Islet of Langerhans (tissue), 1 donor: ENCODE data around the gene EDARADD.

Experiments
- FAIRE-seq: peaks from one replicate; lab custom pipeline; 2011; peaks lifted over from hg19 to GRCh38; lab: Jason Lieb, UNC

Gene EDARADD

GRCh38 chr1:236394879-236395229, 768 bp downstream of the EDARADD start:
- FAIRE-seq, result no peak

DNA sequence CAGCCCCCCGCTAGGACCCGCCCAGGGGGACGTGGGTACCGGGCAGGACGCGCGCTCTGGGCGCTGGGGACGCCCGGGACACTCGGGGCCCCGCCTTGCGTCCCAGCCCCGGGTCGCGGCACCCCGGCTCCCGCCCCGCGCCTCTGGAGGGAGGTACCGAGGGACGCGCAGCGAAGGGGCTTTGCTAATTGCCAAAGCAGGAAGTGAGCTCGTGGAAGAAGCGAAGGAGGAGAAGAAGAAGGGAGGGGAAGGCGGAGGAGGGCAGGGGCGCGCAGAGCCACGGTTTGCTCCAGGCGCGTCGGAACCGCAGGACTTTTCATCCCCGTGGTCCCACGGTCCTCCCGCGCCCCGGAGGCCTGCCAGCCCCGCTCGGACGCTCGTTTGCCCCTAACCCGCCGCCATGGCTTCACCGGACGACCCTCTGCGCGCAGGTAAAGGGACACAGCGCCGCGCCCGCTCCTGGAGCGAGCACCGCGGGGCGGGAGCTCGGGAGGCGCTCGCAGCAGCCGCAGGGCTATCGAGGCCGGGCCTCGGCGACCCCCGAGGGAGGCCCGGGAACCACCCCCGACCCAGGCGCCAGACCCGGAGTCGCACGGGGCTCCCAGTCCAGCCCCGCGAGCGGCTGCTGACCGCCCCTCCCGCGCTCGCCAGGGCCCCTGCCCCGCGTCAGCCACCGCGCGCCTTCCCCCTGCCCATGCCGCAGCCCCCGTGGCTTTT, 1.3 kb downstream of the EDARADD start:
- FAIRE-seq, result no peak

- FAIRE-seq, result no peak
These were observed 2.0 kb downstream of the EDARADD start for GRCh38 chr1:236395947-236396664.

DNA sequence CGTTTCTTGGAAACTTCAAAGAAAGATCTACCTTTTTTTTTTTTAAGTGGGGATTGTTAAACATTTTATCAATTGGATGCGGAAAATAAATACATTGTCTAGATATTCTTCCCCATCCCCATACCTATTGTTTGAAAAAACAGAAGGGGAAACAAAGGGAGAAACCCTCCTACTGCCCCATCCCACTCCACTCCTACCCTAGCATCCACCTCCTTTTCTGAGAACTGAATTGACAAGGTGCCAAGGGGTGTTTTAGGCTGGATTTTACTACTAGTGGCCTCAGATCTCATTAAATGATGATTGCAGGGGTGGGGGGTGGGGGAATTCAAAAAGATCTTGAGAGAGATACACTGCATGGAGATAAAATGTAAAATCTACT, 2.6 kb downstream of the EDARADD start:
- no peak for FAIRE-seq

DNA sequence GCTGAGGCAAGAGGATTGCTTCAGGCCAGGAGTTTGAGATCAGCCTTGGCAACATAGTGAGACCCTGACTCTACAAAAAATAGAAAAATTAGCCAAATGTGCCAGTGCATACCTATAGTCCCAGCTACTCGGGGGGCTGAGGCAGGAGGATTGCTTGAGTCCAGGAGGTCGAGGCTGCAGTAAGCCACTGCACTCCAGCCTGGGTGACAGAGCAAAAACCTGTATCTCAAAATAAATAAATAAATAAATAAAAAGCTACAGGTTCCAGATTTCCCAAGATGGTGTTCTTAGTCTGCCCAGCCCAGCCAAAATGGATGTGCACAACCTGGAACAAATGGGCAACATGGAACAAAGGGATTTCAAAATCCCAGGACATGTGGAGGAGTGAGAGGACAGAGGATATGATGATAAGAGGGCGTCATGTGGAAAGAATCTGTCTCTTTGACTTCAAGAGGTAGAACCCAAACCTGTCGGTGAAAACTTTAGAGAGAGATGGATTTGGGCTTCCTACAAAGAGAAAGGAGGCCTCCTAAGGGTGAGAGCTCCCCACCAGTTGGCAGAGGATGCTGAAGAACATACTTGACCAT, 3.2 kb downstream of the EDARADD start:
- no peak for FAIRE-seq

- FAIRE-seq, result no peak
These were observed 4.5 kb downstream of the EDARADD start for GRCh38 chr1:236398538-236398937.

DNA sequence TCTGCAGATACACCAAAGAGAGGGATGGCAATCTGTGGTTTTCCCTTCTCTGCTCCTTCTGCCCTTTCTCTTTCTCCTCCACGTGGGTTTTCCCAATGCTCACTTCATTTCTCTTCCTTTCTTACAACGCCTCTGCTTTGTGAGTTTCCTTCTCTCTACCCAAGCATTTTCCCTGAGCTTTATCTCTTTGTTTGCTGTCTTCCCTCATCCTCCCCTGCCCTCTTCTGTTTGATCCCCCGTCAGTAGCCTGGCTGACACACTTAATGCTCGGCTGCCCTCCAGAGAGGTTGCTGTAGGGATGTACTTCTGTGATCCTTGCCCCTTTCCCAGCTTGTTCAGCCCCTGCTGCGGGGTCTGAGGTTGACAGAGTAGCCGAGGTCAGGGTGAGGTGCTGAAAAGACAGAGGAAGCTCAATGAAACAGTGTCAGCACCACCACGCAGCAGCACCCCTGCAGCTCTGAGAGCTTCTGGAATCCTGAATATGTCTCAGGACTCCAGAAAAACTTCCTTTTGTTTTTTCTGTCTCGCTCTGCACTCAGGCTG, 6.0 kb downstream of the EDARADD start:
- no peak for FAIRE-seq

- FAIRE-seq, result no peak
These were observed 7.6 kb downstream of the EDARADD start for GRCh38 chr1:236401698-236402097.

DNA sequence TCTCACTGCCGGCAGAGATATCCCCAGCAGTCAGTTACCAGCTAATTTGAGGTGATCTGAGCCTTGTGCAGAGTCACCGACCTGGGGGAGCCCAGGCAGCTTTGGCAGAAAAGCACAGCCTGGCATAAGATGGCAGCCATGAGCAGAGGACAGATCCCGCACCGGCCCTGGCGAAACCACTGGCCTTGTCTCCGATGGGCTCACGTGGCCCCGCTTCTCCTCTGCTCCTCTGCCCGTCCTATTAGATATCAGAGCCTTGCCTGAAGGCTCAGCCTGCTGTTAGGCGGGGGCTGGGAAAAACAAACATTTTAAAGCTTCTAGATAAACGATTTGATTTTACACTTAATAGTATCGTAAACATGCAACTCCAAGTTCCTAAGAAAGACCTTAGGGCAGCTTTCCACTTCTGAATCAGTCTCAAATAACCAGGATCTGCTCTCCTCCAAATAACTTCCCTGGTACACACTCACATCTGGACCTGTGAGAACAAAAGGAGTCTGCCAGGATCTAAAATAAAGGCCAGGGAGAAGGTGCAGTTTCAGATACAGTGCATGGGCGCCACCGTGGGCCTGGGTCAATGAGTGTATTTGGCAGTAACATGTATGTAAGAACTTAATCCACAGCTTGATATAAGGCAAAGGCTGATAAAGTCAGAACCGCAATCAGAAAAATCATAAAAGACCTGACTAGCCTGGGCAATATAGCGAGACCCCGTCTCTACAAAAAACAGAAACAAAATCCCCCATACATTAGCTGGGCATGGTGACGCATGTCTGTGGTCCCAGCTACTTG, 10.0 kb downstream of the EDARADD start:
- FAIRE-seq, result no peak

DNA sequence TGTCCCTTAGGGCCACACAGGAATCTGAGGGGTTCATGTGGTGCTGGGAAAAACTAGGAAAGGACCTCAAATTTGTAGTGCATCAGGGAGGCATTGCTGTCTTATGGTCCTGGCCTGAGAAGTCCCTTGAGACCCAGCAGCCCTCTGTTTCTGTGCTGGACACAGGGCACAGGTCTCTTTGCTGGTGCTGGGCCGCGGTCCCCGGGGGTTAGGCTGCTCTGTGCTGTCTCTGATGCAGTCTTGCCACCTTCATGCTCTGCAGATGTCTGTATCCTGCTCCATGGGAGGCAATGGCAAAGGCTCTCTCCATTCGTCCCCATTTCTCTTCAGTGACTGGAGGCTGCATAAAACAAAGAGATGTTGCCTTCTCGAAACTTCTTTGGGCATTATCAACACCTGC, 13.0 kb downstream of the EDARADD start:
- FAIRE-seq, result no peak

GRCh38 chr1:236413688-236414087, 19.6 kb downstream of the EDARADD start:
- no peak for FAIRE-seq

GRCh38 chr1:236416165-236416564, 22.1 kb downstream of the EDARADD start:
- FAIRE-seq, result peak; percentile 49

GRCh38 chr1:236417336-236417735, 23.2 kb downstream of the EDARADD start:
- FAIRE-seq, result no peak

DNA sequence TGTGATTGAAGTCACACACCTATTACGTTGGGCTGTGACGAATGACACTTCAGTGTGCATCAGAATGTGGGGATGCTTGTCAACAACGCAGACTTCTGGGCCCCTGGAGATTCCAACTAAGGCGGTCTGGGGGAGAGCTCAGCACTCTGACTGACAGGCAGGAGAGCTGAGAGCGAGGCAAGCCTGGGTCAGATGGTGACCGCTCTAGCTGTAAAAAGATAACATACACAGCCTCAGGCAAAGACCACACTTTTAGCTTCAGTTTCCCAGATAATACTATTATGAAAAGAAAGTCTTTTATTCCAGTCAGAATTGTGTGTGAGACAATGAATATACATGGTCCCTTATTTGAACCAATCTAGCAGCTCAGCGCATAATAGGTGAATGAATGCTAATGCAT, 25.4 kb downstream of the EDARADD start:
- no peak for FAIRE-seq

DNA sequence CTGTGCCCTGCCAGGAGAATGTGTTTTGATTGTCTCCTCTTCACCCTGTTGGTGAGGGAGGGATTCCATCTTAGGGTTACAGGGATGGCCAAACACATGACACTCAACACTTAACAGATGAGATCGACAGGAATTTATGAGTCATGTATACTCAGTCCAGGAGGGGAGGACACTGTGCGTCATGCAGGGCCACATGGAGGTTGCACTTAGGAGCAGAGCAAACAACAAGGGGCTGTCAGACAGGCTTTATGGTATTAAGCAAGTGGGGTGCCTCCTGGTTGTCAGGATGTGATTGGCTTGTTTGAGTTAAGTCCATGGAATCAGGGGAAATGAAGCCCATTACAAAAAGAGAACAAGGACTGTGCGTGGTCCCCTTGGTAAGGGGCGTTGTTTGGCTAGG, 26.9 kb downstream of the EDARADD start:
- no peak for FAIRE-seq

DNA sequence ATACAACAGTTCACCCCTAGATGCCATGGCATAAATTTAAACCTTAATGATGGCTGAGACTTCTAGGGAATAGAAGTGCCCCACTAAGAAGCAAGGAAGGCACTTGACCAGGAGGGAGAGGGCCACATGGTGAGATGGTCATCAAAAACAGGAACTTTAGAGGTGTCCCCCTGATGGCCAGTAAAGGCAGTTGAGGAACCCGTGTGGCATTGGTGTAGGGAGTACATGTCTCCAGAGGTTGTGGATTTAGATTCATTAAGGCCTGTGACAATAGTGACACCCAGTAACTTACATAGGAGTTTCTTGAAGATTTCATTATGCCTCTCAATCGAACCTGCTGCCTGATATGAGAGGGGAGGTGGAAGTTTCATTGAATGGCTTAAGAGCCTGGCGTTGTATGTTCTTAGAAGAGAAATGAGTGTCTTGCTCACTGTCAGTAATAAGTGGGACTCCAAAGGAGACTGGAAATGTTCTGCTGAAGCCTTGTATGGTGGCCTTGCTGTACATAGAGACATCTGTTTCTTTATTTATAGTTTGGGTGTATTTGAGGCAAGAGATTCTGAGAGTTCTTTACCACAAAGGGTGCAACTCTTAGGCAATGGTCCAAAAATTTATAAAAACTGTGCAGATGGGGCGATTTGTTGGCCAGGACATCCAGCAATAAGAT, 27.9 kb downstream of the EDARADD start:
- no peak for FAIRE-seq

- no peak for FAIRE-seq
These were observed 28.4 kb downstream of the EDARADD start for GRCh38 chr1:236422517-236422876.

- no peak for FAIRE-seq
These were observed 31.1 kb downstream of the EDARADD start for GRCh38 chr1:236425031-236425663.

GRCh38 chr1:236426215-236426614, 32.1 kb downstream of the EDARADD start:
- no peak for FAIRE-seq

GRCh38 chr1:236429715-236430274, 35.7 kb downstream of the EDARADD start:
- FAIRE-seq, result peak; percentile 76

GRCh38 chr1:236433819-236434315, 39.8 kb downstream of the EDARADD start:
- no peak for FAIRE-seq
